ENCODE measurements around the gene CYFIP2.
A peak's percentile ranks its signal among the peaks of the same experiment; 100 is the strongest.

CYFIP2 gene

DNA sequence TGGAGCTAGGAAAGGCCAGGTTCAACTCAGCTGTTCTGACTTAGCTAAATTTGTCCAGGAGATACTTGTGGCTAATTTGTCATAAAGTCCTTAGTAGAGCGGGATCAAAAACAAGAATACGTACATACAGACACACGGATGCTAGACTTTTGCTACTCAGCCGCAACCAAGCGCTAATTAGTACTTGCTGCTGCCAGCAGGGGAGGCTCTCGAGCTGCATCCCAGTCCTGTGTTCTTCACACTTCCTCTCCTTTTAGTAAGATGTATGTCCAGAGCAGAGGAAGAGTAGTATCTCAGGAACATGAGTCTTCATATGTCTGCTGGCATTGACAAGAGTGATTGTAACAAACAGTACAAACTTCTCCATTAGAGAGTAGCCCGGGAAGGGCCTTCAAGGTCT is 58.3 kb downstream of the CYFIP2 start:
- Mint-ChIP-seq H3K27me3 (ENCODE audit: low read depth) (no peaks in the 10 kb centered on the region), H3K4me3 (no peak overlapping the region), H3K27ac (peak overlapping the region in 1 of 3 experiments; percentile 19), H3K9me3 (no peaks in the 10 kb centered on the region), H3K4me1 (no peaks in the 10 kb centered on the region), H3K36me3 (ENCODE audit: low read depth) (peaks cover 19% of the 10 kb centered on the region)
- TF ChIP-seq, protein P1, sequence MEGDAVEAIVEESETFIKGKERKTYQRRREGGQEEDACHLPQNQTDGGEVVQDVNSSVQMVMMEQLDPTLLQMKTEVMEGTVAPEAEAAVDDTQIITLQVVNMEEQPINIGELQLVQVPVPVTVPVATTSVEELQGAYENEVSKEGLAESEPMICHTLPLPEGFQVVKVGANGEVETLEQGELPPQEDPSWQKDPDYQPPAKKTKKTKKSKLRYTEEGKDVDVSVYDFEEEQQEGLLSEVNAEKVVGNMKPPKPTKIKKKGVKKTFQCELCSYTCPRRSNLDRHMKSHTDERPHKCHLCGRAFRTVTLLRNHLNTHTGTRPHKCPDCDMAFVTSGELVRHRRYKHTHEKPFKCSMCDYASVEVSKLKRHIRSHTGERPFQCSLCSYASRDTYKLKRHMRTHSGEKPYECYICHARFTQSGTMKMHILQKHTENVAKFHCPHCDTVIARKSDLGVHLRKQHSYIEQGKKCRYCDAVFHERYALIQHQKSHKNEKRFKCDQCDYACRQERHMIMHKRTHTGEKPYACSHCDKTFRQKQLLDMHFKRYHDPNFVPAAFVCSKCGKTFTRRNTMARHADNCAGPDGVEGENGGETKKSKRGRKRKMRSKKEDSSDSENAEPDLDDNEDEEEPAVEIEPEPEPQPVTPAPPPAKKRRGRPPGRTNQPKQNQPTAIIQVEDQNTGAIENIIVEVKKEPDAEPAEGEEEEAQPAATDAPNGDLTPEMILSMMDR (IDR thresholded peaks at IDR 0.05; ENCODE audit: unreplicated experiment in 3 of 3), result peak in 1 of 3 experiments; percentile 9

DNA sequence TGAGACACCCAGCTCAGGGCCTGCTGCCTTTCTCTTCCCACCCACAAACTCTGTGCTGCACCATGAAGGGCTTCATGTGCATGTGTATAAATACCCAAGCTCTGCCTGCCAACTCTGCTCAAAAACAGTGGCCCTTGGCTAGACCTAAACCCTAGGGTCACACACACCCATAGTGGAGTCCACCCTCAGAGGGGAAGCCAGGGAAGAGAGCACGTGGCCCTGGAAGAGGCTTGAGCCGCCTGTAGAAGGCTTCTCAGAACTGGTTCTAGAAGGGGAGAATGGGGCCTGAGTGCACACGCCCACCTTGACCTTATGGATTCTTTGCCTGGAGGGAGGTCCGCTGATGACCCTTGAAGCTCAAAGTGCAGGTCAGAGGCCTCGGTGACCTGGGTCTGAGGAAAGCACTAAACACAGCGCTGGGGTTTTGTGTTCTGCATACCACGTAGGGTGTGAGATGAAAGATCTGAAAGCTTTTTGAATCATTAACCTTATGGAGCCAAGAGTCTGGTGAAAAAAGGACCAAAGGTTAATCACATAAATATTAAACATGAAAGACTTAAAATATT is 60.6 kb downstream of the CYFIP2 start:
- H3K27ac Mint-ChIP-seq, result peak overlapping the region in 2 of 3 experiments; percentile 40 to 78
- H3K9me3 Mint-ChIP-seq, result no peaks in the 10 kb centered on the region
- H3K36me3 Mint-ChIP-seq (ENCODE audit: low read depth), result peaks cover 19% of the 10 kb centered on the region
- H3K4me3 Mint-ChIP-seq, result no peak overlapping the region
- peaks cover 9% of the 10 kb centered on the region for H3K4me1 Mint-ChIP-seq
- H3K27me3 Mint-ChIP-seq (ENCODE audit: low read depth), result no peaks in the 10 kb centered on the region
- TF ChIP-seq, protein P1 (IDR thresholded peaks at IDR 0.05; ENCODE audit: unreplicated experiment in 3 of 3), result no peak

DNA sequence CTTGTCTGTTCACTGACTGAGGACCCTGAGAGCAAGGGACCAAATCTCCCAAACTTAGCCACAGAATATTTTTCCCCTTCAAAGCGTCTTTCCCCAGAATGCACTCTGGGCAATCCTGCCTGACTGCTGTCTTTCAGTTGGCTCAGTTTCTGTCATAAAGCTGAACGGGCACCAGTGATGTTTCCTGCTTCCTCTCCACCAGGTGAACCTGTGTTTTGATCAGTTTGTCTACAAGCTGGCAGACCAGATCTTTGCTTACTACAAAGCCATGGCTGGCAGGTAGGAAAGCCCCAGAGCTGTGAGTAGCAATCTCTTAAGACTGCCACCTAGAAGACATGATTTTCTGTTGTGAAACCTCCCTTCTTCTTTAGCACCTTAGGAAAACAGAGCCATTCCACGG is 61.8 kb downstream of the CYFIP2 start:
- TF ChIP-seq, protein P1 (IDR thresholded peaks at IDR 0.05; ENCODE audit: unreplicated experiment in 3 of 3), result no peak
- H3K27ac Mint-ChIP-seq, result peak overlapping the region in 1 of 3 experiments; percentile 19

DNA sequence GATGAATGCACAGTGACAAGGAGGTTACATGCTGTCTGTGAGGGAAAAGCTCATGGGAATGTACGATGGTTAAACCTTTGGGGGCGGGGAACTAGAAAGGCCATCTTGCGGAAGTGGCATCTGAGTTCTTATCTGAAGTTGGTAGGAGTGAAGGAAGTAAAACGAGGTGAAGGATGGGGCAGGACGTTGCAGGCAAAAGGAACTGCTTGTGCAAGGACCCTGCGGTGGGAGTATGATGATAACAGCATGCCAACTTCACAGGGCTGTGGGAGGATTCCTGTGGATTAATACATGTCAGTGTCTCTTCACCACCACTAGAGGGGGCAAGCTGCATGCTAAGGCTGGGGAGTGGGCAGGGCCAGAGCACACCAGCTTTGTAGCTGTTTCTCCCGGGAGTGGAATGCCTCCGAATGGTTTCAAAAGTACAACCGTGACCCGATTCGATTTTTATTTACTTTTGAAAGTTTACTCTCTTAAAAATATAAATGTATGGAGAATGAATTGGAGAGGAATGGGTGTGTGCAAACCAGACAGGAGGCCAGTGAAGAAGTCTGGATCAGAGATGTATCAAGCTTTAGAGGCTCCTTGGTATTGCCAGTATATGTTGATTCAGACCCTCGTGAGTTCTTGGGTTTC is 62.5 kb downstream of the CYFIP2 start:
- Mint-ChIP-seq H3K4me1 (peaks cover 16% of the 10 kb centered on the region), H3K36me3 (ENCODE audit: low read depth) (peaks cover 16% of the 10 kb centered on the region), H3K9me3 (no peaks in the 10 kb centered on the region), H3K27me3 (ENCODE audit: low read depth) (peaks cover 3% of the 10 kb centered on the region), H3K4me3 (peak overlapping the region; percentile 58 to 73 (median 62)), H3K27ac (peak overlapping the region in 2 of 3 experiments; percentile 19 to 22)
- TF ChIP-seq, protein P1 (IDR thresholded peaks at IDR 0.05; ENCODE audit: unreplicated experiment in 3 of 3), result peak; percentile 90 to 96 (median 91)

More for the DNA sequence above, 61.8 kb downstream of the CYFIP2 start:
- H3K27me3 Mint-ChIP-seq (ENCODE audit: low read depth), result no peaks in the 10 kb centered on the region
- H3K4me3 Mint-ChIP-seq, result peak overlapping the region in 1 of 3 experiments; percentile 62
- H3K4me1 Mint-ChIP-seq, result peaks cover 16% of the 10 kb centered on the region
- peaks cover 13% of the 10 kb centered on the region for H3K36me3 Mint-ChIP-seq (ENCODE audit: low read depth)
- H3K9me3 Mint-ChIP-seq, result no peaks in the 10 kb centered on the region

DNA sequence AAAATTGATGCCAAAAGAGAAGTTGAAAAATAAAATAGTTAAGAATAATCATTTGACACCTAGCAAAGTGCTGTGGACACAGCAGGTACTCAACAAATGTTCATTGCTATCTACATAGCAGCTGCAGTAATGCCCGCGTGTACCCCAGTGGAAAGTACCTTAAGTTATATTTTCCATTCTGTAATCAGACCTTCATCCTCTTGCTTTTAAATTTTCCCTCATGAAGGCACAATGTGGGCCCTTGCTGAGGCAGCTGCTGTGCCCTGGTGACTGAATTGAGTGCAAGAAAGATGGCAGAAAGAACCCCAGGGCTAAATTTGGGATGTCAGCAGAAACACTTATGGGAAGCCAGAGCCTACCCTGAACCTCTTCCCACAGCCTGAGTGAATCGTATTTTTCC is 65.9 kb downstream of the CYFIP2 start:
- Mint-ChIP-seq H3K27ac (no peak overlapping the region), H3K4me3 (peak overlapping the region in 1 of 3 experiments; percentile 24), H3K27me3 (ENCODE audit: low read depth) (peaks cover 4% of the 10 kb centered on the region), H3K9me3 (no peaks in the 10 kb centered on the region), H3K36me3 (ENCODE audit: low read depth) (peaks cover 15% of the 10 kb centered on the region), H3K4me1 (peaks cover 16% of the 10 kb centered on the region)
- TF ChIP-seq, protein P1 (IDR thresholded peaks at IDR 0.05; ENCODE audit: unreplicated experiment in 3 of 3), result no peak
